ENCODE measurements around the gene OGDH.
"Not testable (repeated sequence)": the region's sequence is repeated elsewhere in the genome, so short reads cannot be mapped to it uniquely, and the experiment has no call there.

OGDH gene

GRCh38 chr7:44673771-44674170 is 67.3 kb downstream of the OGDH start:
- DNase-seq = no peak

GRCh38 chr7:44674381-44674780 is 68.0 kb downstream of the OGDH start:
- no peak for DNase-seq

DNA sequence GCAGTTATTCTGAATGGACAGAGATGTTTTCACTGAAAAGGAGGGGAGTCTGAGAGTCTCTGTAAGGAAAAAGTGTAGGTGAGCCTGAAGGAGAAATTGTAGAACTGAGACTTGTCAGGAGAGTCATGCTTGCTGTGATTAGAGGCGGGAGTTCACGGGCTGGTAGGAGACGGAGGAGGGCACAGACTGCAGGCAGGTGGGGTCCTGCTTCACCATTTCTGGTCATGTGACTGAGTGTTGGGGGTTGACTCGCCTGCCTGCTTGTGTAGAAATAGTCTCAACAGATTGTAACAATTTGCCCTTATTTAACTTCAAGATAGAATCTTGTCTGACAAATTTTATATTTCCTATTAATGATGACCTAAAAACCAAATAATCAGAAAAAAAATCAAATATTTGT is 70.3 kb downstream of the OGDH start:
- no peak for DNase-seq

DNA sequence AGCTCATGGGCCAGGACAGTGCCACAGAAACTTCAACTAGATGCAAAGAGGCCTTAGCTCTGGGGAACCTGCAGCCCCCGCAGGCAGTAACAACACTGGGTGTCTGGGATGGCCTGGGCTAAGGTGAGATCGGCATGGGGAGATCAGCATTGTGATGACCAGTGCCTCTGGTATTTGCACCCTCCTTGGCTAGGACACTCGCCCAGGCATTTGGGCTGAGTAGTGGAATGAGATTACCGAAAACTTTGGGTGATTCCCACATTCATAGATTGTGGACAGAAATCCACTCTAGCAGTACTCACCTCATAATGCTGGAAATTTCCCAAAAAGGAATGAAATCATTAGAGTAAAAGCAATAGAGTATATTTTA is 71.7 kb downstream of the OGDH start:
- no peak for DNase-seq

GRCh38 chr7:44678471-44679179 is 72.2 kb downstream of the OGDH start:
- DNase-seq = no peak

DNA sequence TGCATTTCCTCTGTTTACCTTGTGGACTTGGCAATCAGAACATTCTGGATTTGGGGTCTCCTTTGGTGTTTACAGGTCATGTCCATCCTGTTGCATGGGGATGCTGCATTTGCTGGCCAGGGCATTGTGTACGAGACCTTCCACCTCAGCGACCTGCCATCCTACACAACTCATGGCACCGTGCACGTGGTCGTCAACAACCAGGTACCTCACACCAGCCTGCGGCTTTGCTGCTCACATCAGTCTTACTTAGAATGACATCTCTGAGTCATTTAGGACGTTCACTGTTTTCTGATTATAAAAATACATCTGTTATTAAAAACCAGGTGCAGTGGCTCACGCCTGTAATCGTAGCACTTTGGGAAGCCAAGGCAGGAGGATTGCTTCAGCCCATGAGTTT is 75.2 kb downstream of the OGDH start:
- no peak for DNase-seq

- DNase-seq = no peak
Measured at GRCh38 chr7:44685723-44686122, 79.3 kb downstream of the OGDH start.

DNA sequence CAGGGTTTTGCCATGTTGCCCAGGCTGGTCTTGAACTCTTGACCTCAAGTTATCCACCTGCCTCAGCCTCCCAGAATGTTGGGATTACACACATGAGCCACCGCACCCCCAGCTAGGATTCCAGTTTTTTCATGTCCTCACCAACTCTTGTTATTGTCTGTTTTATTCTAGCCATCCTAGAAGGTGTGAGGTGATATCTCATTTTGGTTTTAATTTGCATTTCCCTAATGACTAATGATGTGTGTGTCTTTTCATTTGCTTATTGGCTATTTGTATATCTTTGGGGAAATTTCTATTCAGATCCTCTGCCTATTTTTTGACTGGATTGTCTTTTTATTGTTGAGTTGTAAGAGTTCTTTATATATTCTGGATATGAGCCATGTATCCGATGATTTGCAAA is 83.0 kb downstream of the OGDH start:
- no peak for DNase-seq

- no peak for DNase-seq
Measured at GRCh38 chr7:44693641-44694313, 87.3 kb downstream of the OGDH start.

- DNase-seq = no peak
Measured at GRCh38 chr7:44694326-44694725, 87.9 kb downstream of the OGDH start.

DNA sequence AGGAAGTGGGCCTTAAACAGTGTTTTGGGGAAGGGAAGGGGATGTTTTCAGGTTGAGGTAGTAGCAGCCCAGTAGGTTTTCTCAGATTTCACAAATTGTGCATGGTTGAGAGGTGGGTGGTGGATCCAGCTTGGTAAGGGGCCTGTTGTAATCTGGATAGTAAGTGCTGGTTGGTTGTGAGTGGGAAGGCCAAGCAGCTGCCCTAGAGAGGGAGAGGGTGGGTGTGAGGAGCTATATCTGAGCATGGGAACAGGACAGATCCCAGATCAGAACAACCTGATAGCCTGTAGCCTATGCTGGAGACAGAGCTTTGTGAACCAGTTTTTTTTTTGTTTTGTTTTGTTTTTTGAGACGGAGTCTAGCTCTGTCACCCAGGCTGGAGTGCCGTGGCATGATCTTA is 88.3 kb downstream of the OGDH start:
- DNase-seq = no peak

GRCh38 chr7:44695756-44696155 is 89.3 kb downstream of the OGDH start:
- DNase-seq = no peak

DNA sequence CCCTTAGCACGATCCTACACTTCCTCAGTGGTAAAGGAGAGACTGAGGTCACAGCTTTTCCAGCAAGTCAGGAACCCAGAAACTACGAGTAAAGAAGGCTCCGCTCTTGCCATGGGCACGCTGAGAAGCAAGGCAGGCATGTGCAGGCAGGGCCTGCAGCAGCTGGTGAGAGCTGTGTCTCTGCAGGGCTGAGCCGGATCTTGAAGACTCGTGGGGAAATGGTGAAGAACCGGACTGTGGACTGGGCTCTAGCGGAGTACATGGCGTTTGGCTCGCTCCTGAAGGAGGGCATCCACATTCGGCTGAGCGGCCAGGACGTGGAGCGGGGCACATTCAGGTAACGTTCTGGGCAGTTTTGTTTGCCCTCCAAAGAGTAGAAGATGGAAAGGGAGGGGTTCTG is 90.3 kb downstream of the OGDH start:
- no peak for DNase-seq

DNA sequence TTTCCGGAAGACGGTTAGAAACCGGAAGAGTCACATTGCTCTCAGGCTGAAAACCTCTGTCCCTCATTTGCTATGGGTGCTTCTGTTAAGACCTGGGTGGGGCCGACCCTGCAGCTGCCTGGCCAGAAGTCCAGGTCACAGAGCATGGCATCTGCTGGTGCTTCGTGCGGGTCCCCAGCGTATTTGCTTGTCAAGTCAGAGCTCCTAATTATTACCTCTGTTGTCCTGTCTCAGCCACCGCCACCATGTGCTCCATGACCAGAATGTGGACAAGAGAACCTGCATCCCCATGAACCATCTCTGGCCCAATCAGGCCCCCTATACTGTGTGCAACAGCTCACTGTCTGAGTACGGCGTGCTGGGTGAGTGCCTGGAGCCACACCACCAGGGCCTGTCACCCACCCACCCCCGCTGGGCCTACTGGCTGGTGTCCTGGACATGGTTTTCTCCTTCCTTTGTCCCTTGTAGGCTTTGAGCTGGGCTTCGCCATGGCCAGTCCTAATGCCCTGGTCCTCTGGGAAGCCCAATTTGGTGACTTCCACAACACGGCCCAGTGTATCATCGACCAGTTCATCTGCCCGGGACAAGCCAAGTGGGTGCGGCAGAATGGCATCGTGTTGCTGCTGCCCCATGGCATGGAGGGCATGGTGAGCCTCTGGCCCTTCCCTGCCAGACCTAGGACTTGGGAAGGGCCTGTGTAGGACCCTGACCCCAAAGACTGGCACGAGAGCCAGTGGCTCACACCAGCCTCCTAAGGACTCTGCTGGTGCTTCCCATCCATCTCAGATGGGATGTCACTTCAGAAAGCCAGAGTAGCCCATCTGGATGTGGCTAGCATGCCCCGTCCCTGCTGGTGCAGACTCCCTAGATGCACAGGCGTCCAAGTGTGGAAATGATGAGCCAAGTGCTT is 91.0 kb downstream of the OGDH start:
- DNase-seq = no peak

DNA sequence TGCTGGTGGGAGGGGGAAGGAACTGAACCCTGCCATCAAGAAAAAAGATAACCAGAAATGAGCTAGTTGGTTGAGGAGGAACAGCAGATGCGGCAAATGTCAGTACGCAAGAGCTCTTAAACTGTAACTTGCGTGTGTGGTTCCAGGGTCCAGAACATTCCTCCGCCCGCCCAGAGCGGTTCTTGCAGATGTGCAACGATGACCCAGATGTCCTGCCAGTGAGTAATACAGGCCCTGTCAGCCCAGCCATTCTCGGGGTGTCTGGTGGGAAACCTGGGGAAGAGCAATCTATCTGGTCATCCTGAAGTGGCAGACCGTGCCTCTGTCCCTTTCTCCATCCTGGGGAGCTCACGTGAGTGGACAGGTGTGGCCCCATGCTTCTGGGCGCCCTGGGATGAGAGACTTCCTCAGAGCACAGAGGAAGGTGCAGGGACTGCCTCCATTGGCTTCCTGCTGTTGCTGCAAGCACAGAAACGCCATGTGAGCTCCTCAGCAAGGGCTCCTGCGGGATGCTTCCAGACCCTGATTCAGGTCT is 91.7 kb downstream of the OGDH start:
- no peak for DNase-seq

DNA sequence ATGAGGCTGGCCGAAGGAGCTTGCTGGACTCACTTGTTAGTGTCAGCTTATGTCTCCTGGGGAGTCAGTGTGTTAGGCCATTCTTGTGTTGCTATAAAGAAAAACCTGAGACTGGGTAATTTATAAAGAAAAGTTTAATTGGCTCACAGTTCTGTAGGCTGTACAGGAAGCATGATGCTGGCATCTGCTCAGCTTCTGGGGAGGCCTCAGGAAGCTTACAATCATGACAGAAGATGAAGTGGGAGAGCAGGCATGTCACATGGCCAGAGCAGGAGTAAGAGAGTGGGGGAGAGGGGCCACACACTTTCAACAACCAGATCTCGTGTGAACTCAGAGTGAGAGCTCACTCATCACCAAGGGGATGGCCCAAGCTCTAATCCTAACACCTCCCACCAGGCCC is 93.2 kb downstream of the OGDH start:
- not testable (repeated sequence) for DNase-seq

- no peak for DNase-seq
Measured at GRCh38 chr7:44700322-44700721, 93.9 kb downstream of the OGDH start.

DNA sequence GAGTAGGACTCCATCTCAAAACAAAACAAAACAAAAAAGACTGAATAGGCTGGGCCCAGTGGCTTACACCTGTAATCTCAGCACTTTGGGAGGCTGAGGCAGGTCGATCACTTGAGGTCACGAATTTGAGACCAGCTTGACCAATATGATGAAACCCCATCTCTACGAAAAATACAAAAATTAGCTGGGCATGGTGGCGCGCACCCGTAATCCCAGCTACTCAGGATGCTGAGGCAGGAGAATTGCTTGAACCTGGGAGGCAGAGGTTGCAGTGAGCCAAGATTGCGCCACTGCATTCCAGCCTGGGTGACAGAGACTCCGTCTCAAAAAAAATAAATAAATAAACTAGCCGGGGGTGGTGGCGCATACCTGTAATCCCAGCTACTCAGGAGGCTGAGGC is 97.0 kb downstream of the OGDH start:
- DNase-seq = not testable (repeated sequence)

GRCh38 chr7:44703921-44704320 is 97.5 kb downstream of the OGDH start:
- DNase-seq = no peak

GRCh38 chr7:44705434-44705833 is 99.0 kb downstream of the OGDH start:
- DNase-seq = no peak

DNA sequence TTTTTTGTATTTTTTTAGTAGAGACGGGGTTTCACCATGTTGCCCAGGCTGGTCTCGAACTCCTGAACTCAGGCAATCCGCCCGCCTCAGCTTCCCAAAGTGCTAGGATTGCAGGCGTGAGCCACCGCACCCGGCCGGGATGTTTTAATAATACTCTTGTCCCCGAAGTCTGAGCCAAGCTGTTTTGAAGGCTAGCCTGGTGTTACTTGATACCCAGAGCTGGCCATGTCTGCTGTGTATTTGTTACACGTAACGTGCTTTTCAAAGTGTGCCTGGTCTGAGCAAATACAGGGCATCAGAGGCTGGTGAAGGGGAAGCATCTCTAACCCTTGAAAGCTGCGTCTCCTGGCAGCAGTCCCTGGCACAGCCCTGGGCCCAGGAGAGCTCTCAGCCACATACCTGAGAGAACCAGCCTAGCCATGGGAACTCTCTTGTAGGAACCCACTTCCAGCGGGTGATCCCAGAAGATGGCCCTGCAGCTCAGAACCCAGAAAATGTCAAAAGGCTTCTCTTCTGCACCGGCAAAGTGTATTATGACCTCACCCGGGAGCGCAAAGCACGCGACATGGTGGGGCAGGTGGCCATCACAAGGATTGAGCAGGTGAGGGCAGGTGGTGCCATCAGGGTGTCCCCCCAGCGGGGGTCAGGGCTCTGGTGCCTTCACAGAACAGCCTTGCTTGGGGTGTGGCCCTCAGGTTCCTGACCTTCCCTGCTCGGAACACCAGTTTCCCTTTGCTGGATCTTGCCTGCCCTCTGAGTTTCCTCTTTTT is 100.5 kb downstream of the OGDH start:
- no peak for DNase-seq

- no peak for DNase-seq
Measured at GRCh38 chr7:44707558-44708230, 101.3 kb downstream of the OGDH start.

Measured in activated T-cell treated with anti-CD3 and anti-CD28 coated beads, Interleukin-2, amount 50 U/mL, for 1 hour (primary cell).